HG03378 (cell line): ENCODE data around the gene MAST4.
A peak's percentile ranks its signal among the peaks of the same experiment; 100 is the strongest.

Source experiments
- ATAC-seq: cut with Tn5 transposase; IDR thresholded peaks from one replicate; pipeline ENCODE4 v1.9.1; 2021; ENCODE audit warnings: mild to moderate bottlenecking, moderate library complexity; ENCODE audit not compliant: unreplicated experiment

The MAST4 gene

GRCh38 chr5:66945389-66946349 lies 349.5 kb downstream of the MAST4 start:
- ATAC-seq: peak; percentile 93

- no peak for ATAC-seq
These were observed 351.3 kb downstream of the MAST4 start for GRCh38 chr5:66947458-66947857.

- ATAC-seq: no peak
These were observed 352.9 kb downstream of the MAST4 start for GRCh38 chr5:66949066-66949465.

GRCh38 chr5:66952153-66952552 lies 356.0 kb downstream of the MAST4 start:
- no peak for ATAC-seq

- no peak for ATAC-seq
These were observed 360.2 kb downstream of the MAST4 start for GRCh38 chr5:66956439-66956838.

- no peak for ATAC-seq
These were observed 362.2 kb downstream of the MAST4 start for GRCh38 chr5:66958201-66958979.

GRCh38 chr5:66958980-66959641 lies 362.9 kb downstream of the MAST4 start:
- ATAC-seq: no peak

GRCh38 chr5:66959653-66960052 lies 363.5 kb downstream of the MAST4 start:
- no peak for ATAC-seq

GRCh38 chr5:66960369-66961137 lies 364.4 kb downstream of the MAST4 start:
- no peak for ATAC-seq

- ATAC-seq: no peak
These were observed 367.4 kb downstream of the MAST4 start for GRCh38 chr5:66963559-66963971.

- no peak for ATAC-seq
These were observed 370.2 kb downstream of the MAST4 start for GRCh38 chr5:66966439-66966838.

- no peak for ATAC-seq
These were observed 370.9 kb downstream of the MAST4 start for GRCh38 chr5:66967102-66967501.

GRCh38 chr5:66967826-66968262 lies 371.7 kb downstream of the MAST4 start:
- ATAC-seq: no peak

- no peak for ATAC-seq
These were observed 373.3 kb downstream of the MAST4 start for GRCh38 chr5:66969484-66969883.

- ATAC-seq: no peak
These were observed 373.8 kb downstream of the MAST4 start for GRCh38 chr5:66969963-66970362.

- ATAC-seq: no peak
These were observed 375.8 kb downstream of the MAST4 start for GRCh38 chr5:66972004-66972403.

- no peak for ATAC-seq
These were observed 378.1 kb downstream of the MAST4 start for GRCh38 chr5:66974256-66974655.

- no peak for ATAC-seq
These were observed 379.9 kb downstream of the MAST4 start for GRCh38 chr5:66976108-66976507.

- no peak for ATAC-seq
These were observed 383.5 kb downstream of the MAST4 start for GRCh38 chr5:66979738-66980137.

GRCh38 chr5:66981266-66982055 lies 385.3 kb downstream of the MAST4 start:
- ATAC-seq: no peak
